HG02623 (cell line): ENCODE measurements around the gene QRFPR.
"Not testable (repeated sequence)": the region's sequence is repeated elsewhere in the genome, so short reads cannot be mapped to it uniquely, and the experiment has no call there.

Experiments
- ATAC-seq: cut with Tn5 transposase; IDR thresholded peaks from one replicate; pipeline ENCODE4 v1.9.1; 2021; ENCODE audit warnings: moderate library complexity; ENCODE audit not compliant: unreplicated experiment

Gene QRFPR

DNA sequence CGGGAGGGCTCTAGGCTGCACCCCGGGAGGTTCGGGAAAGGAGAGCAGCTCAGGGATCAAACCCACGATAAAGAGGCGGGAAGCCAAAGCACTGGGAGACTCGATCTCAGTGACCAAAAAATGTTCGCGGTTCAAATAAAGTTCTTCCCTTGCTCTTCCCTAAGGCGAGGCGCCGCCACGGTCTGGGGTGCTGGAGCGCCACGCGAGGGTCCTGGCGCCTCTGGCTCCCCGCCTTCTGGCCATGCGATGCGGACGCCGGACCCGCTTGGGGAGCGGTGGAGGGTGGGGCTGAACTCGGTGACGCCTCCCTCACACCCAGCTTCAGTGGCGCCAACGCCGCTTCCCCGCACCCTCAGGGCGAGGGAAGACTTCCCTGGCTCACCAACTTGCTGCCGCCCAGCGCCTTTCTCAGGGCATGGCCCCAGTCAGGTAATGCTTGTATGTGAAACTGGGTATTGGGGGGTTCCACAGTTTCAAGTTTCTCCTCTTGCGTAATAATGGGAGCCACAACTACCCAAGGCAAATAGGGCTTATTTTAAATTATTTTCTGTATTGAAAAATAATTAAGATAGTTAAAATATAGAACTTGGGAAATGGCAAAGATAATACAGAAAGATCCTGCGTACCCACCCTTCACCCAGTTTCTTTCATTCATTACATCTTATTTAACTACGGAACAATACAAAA is at the start of gene QRFPR:
Gene QRFPR, minus strand, starts transcription at position 243 of the 687 bp plus-strand sequence. CDS start 371 bp downstream, outside the sequence.
- no peak for ATAC-seq

DNA sequence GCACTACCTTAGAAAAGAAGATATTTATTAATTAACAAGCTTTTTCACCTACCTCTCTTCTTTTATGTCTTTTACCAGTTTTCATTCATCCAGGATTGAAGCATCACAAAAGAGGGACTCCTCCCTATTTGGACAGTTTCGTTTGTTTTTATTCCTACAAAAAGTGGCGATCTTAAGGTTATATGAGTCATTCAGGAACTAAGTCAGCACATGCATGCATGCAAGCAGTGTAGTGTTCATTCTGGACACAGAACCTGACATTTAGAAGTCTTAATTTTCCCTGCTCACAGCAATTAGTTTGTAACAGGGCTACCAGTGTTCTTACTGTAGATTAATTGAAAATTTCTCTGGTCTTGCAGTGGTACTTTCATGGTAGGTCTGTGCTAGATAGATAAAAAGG is 47.9 kb upstream of the QRFPR start:
- no peak for ATAC-seq

DNA sequence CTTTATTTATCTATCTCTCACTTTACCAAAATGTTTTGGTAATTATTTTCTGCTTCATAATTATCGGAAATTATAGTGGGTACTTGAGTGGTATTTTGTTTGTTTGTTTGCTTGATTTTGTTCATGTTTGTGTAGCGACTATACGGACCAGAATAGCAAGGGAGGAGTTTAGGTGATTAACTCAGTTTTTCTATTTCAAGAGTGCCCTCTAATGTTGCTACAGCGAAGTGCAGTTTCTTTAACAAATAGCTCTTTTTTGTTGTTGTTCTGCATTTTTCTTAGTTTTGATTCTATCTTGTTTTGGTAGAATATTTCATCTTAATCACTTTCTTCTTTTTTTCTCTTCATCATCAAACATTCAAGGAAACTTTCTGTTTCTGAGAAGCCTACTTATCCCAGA is 40.8 kb upstream of the QRFPR start:
- ATAC-seq: no peak

DNA sequence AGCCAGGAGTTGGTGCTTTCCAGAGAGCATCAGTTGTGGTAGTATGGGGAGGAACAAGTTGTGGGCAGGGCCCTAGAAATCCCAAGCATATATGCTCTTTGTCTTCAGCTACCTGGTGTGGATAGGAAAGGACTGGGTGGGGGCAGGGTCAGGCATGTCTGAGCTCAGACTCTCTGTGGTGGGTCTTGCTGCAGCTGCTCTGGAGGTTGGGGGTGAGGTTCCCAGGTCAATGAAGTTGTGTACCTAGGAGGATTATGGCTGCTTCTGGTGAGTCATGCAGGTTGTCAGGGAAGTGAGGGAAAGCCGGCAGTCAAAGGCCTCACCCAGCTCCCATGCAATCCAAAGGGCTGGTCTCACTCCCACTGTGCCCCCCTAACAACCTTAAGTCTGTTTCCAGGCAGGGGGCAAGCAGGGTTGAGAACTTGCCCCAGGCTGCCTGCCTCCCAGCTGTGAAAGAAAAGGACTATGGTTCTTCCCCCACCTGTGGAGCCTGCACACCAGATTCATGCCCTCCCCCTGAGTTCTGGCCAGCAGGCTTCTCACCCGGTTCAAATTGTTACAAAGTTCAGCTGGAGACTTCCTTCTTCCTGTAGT is 30.4 kb upstream of the QRFPR start:
- no peak for ATAC-seq

DNA sequence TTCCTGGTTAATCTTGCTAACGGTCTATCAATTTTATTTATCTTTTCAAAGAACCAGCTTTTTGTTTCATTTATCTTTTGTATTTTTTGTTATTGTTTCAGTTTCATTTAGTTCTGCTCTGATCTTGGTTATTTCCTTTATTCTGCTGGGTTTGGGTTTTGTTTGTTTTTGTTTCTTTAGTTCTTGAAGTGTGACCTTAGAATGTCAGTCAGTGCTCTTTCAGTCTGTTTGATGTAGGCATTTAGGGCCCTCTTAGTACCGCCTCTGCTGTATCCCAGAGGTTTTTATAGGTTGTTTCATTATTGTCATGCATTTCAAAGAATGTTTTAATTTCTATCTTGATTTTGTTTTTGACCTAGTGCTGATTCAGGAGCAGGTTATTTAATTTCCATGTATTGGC is 27.7 kb upstream of the QRFPR start:
- not testable (repeated sequence) for ATAC-seq

DNA sequence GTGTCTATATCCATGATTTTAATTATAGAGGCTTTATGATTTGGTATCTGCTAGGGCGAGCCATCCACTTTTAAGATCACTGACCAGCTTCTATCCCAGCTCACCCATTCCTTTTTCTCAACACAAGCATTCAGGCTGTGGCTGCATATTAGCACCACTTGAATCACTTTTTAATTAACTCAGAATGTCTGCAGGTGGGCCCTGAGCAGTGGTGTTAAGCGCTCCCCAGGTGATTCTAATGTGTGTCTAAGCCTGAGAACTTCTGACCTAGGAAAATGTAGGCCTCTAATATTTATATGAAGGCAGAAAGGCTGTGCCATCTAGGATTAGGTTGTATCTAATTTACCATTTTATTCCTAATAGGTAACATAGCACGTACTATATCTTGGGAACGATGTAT is 19.8 kb upstream of the QRFPR start:
- ATAC-seq: no peak

DNA sequence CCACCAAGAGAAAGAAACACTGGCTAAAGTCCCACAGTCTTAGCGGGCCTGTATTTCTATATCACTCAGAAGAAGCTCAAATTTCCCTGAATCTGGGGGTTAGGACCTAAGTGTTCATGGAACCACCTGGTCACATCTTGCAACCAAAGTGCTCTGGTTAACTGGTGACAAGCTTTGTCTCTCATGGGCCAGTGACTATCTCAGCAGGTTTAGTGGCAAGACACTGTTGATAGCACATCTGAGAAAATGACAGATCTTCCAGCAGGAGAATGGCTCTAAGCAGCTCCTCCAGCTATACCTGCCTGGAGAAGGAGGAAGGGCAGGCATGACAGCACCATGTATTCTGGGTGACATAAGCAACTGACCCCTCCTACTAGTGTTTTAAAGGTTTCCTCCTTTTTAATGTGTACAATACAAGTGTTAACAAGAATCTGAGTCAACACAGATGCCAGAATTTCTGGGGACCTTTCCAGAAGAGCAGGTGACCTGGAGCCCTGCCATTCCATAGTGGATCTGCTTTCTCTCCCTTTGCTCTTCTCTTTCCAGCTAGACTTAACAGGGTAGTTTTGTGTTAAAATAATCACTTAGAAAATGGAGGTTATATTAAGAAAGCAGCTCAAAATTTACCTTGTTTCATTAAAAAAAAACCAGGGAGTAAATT is 17.3 kb upstream of the QRFPR start:
- no peak for ATAC-seq

DNA sequence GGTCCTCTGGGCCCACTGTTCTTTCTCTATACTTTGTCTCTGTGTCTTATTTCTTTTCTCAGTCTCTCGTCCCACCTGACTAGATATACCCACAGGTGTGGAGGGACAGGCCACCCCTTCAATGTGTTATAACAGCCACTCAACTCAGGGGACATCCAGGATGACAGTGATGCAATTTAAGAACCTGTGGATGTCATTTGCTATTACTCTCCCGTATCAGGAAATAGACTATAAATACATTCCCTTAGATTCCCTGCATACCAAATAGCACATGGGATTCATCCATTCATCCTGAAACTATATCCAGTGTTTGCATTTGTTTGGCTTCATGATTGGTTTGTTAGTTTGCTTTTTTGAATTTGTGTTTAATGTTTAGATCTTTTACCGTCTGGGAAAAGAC is 16.6 kb upstream of the QRFPR start:
- ATAC-seq: no peak

DNA sequence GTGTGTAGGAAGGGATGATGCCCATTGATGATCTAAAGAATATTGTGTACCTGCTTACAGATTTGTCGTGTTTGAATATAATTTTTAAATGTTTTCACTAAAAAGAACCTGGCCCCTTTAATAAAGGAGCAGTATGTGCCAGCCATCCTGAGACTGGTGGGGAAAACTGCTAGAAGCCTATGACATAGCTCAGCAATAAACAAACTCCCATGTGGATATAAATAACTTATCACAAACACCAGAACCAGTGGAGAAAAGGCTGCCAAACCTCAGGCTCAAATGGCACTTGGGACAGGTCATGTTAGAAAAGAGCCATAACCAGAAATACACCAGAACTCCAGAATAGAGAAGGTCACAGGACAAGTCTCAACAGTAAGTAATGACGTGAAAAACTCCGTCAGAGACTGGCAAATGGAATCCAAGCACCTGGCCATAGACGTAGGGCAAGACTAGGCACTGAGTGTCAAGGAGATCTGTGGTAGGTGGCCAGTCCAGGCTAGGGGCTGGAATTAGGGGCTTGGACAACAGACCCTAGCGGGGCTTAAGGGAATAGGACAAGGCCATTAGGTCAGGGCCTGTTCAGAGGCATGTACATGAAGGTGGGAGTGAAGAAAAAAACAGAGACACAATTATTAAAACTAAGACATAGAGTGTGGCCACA is 11.7 kb upstream of the QRFPR start:
- no peak for ATAC-seq

DNA sequence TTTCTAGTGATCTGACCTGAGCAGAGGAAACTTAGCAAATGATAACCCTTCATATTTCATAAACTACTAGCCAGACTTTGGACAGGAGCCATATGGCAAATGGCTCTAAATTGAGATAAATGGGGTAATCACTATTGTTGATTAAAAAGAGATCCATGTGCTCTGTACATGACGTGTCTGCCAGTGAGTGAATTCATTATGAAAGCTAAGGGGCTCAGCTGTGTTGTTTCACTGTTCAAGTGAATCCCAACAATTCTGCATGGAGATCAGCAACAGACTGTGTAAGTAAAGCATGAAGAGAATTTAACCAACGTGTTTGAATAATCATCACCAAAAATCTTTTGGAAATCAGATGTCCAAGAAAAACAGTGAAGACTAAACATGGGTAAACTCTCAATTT is 9.5 kb upstream of the QRFPR start:
- ATAC-seq: no peak

DNA sequence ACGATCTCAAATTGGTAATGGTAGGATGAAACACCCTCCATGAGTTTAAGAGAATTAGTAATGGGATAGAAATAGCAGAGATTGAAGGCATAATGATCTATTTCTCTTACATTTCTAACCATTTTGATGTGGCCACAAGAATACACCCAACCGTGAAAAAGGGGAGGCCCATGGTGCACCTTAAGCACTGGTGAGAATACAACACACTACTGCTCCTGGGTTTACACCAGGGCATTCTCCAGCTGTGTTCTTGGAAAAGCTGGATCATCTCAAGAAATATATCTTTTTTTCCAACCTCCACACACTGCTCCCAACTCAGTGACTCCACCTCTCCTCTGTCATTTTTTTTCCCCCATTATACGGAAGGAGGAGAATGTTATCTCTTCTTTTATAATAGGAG is 1.5 kb downstream of the QRFPR start:
- ATAC-seq: no peak

DNA sequence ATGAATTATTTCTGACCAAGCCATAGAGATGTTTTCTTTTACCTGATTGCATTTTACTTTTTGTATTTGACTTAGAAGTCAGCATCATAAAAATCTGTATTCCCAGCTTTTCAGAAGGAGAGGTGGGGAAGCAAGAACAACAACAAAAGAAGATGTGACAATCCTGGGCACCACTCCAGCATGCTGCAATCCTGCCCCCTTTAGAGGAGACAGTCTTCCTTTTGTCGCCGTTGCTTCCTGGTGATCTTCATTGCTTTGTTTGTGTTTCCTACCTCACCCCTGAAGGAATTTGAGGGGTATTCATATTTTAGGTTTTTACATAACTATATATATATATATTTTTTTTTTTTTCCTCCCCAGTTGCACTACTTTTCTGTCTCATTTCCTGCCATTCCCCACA is 3.7 kb downstream of the QRFPR start:
- ATAC-seq: no peak

DNA sequence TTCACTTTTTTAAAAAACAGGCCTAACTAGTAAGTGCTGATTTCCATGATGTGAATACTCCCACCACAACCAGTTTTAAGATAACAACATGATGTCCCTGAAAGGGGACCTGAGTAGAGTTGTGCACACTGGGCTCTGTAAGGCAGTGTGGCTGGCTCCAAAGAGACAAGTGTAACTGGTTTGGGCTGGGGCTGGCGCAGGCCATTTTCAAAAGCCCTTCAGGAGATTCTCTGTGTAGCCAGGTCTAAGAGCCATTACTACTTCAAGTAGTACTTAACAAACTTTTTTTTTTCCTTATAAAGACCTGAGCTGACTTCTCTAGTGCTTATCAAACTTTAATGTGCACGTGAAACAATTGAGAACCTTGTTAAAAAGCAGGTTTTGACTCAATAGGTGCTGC is 4.3 kb downstream of the QRFPR start:
- no peak for ATAC-seq

DNA sequence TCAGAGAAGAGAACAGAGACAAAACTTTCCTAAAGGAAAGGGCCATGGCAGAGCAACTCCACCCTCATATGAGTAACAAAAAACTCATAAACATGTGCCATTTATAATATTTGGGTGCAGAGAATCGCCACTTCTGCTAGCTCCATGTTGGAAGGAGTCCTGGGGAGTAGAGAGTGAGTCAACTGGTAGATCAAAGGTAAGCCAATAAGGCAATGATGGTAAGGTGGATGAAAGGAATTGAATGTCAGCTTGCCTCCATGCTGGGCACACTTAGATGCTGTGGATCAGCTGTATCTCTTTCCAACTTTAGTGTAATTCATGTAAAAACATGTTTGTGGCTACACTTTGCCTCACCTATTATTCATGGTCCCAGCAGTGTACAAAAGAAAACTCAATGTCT is 4.7 kb downstream of the QRFPR start:
- no peak for ATAC-seq

DNA sequence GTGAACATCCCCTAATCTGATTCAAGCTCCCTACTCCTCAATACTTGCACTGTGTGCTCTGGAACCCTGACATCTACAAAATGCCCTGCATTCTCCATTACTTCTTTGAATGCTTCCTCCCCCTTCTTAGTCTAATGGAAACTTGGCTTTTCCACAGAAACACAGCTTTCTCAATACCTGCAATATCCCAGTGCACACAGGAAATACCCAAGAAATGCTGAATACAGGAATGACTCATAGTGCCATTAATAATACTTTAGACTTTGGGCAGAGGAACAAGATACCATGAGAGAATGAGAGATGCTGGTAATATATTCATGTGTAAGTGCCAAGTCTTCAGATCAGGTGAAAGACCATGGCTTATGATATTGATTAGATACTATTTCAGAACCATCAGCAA is 5.6 kb downstream of the QRFPR start:
- ATAC-seq: no peak

DNA sequence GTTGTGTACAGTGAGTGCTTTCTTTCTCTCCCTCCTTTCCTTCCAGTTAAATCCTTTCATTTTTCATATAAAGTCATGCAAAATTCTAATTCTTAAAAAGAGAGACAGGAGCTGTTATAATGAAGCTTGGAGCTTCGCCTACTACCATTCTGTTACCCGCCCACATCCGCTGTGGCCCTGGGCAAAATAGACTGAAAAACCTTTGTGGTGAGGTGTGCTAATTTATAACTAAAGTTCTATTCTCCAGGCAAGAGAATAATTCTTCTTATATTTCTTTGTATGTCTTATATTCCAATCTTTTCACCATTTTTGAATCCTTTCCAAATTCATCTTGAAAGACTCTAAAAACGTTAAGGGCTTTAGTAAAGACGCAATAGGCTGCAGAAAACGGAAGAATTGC is 7.0 kb downstream of the QRFPR start:
- no peak for ATAC-seq

DNA sequence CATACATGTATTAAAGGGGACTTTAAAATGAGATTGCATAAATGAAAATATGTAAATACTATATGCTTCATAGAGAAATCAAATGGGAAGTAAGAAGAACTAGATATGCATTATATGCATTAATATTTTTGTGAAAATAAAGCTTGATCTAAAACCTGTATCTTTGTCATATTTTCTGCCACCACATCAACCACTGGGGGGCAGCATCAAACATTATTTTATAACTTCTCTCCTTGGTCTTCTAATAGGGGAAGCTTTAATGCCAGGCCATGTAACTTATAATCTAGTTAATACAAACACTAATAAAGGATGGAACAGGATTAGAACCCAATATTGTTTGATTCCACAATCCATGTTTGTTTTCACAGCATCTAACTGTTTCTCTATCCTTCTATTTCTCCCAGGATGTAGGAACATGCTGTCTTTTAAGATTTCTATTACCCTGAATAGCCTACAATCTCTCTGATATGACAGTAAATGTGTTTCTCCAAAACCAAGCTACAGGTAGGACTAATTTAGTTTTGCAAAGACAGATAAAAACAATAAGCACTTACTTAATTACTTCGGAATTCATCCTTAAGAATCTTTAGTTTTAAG is 10.0 kb downstream of the QRFPR start:
- ATAC-seq: no peak

DNA sequence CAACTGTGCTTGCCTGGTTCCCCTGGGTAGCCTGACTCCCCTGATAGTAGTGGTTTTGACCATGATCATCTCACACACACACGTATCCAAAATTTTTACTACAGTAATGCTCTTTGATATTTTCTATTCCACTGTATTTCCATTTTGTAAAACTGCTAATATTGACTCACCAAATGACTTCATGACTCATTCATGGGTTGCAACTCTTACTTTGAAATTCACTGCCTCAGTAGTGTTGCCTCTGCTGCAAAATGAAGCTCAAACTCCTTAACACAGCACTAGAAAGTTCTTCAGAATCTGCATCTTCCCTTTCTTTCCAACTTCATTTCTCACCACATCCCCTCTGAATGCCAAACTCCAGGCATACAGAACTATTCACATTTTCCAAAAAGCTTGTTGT is 20.3 kb downstream of the QRFPR start:
- no peak for ATAC-seq

DNA sequence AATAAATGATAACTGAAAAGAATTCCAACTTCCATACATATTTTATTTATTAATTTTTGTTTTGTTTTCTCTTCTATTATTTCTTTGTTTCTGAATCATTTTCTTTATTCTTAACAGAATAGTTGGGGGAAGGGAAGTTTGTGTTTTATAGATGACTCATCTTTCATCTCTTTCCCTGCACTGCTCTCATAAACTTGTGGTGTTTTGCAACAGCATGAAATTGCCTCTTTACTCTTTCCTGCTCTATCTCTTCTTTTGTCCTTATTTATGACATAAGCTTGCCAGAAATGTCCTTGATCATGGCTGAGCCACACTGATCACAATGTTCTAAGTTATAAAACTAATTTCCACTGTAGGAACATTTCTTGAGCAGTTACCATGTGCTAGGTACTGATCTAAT is 22.3 kb downstream of the QRFPR start:
- ATAC-seq: no peak

DNA sequence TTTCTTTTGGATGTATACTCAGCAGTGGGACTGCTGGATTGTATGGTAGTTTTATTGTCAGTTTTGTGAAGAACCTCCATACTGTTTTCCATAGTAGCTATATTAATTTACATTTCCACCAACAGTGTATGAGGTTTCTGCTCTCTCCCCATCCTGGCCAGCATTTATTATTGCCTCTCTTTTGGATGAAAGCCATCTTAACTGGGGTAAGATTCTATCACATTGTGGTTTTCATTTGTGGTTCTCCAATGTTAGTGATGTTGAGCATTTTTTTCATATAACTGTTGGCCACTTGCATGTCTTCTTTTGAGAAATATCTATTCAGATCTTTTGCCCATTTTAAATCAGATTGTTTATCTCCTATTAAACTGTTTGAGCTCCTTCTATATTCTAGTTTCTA is 27.6 kb downstream of the QRFPR start:
- no peak for ATAC-seq

DNA sequence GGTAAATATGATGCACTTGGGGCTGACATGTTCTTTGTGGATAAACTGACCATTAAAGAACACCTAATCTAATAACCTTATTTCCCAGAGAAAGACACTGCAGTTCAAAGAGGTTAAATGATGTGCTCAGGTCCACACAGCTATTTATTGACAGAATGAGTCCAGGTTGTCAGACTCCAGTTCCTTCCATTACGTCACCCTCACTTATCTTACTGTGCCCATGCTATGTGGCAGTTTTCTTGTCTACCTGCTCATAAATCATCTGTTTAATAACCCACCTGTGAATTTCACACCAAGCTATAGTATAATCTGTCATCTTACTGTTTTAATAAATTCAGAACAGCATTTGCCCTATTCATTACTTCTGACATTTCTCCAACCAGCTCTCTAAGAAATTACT is 36.7 kb downstream of the QRFPR start:
- ATAC-seq: no peak

DNA sequence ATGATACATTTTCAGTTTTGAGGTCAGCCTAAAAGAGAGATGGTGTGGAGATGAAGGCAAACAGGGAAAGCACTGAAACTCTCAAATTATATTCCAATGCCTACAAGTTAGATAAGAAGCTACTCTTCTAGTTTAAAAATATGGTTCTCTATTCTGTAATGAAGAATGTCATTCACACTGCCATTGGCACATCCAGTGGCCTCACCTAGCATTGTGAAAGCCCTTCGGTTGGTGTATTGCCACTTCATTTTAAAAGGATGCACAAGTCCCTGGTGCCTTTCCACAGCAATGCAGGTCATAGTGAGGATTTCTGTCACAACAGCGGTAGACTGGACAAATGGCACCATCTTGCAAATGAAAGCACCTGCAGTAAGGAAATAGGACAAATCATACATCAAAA is 40.6 kb downstream of the QRFPR start:
- no peak for ATAC-seq
